ENCODE data around the gene IFT52. TPM values are rescaled to one million over a fixed set of nuclear protein-coding genes. Genes with fewer than 3 reads are reported as not detected.

Gene IFT52
- polyA plus RNA-seq, 3 donors: 17.6 to 28.1 (median 24.1) TPM

DNA sequence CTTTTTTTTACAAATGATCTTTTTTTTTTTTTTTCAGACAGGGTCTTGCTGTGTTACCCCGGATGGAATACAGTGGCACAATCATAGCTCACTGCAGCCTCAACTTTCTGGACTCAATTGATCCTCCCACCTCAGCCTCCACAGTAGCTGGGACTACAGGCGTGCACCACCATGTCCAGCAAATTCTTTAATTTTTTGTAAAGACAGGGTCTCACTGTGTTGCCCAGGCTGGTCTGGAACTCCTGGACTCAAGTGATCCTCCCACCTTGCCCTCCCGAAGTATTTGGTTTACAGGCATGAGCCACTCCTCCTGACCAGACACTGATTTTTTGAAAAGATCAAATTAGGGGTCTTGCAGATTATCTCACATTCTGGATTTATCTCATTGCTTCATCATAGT, 65.2 kb downstream of the IFT52 start:
- TF ChIP-seq, protein P1, sequence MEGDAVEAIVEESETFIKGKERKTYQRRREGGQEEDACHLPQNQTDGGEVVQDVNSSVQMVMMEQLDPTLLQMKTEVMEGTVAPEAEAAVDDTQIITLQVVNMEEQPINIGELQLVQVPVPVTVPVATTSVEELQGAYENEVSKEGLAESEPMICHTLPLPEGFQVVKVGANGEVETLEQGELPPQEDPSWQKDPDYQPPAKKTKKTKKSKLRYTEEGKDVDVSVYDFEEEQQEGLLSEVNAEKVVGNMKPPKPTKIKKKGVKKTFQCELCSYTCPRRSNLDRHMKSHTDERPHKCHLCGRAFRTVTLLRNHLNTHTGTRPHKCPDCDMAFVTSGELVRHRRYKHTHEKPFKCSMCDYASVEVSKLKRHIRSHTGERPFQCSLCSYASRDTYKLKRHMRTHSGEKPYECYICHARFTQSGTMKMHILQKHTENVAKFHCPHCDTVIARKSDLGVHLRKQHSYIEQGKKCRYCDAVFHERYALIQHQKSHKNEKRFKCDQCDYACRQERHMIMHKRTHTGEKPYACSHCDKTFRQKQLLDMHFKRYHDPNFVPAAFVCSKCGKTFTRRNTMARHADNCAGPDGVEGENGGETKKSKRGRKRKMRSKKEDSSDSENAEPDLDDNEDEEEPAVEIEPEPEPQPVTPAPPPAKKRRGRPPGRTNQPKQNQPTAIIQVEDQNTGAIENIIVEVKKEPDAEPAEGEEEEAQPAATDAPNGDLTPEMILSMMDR (IDR thresholded peaks at IDR 0.05): no peak
- Mint-ChIP-seq H3K27ac (peak overlapping the region in 1 of 7 donors; percentile 19), H3K4me3 (no peak overlapping the region), H3K36me3 (no peaks in the 10 kb centered on the region), H3K9me3 (peaks cover 0 to 3% (median 0%) of the 10 kb centered on the region in 7 donors), H3K27me3 (ENCODE audit: low read depth in 3 of 3) (peaks cover 11 to 15% (median 15%) of the 10 kb centered on the region in 3 donors), H3K4me1 (peaks cover 18% of the 10 kb centered on the region)
- H3K27me3 ChIP-seq (ENCODE audit: control insufficient read depth in 2 of 2, insufficient read depth in 2 of 2, low read length in 2 of 2): no peaks in the 10 kb centered on the region
- no peaks in the 10 kb centered on the region for H4K20me1 ChIP-seq (ENCODE audit: insufficient read depth, low read length)
- no peak overlapping the region for H3K4me3 ChIP-seq (replicated peaks in 1 of 3; ENCODE audit: low read depth in 2 of 3, low read length in 3 of 3)
- no peak overlapping the region for H3K27ac ChIP-seq (ENCODE audit: low read depth in 1 of 2, low read length in 2 of 2)
- H2AFZ ChIP-seq (ENCODE audit: insufficient read depth, low read depth, low read length, poor library complexity, severe bottlenecking): no peak overlapping the region
- H3K9ac ChIP-seq (ENCODE audit: insufficient read depth, low read length, poor library complexity, severe bottlenecking): no peak overlapping the region
- intact Hi-C loops (cut with micrococcal nuclease): no loop called here
- 94% methylated on average over 2 of the region's 3 CpGs for WGBS (ENCODE audit: insufficient coverage)
- no peaks in the 10 kb centered on the region for H3K79me2 ChIP-seq (ENCODE audit: insufficient read depth, low read length)
- H3K36me3 ChIP-seq (replicated peaks in 1 of 2; ENCODE audit: control insufficient read depth in 1 of 2, insufficient read depth in 2 of 2, low read length in 2 of 2): no peaks in the 10 kb centered on the region
- H3K4me1 ChIP-seq (ENCODE audit: control insufficient read depth in 1 of 2, insufficient read depth in 2 of 2, low read length in 2 of 2): peaks cover 11 to 13% of the 10 kb centered on the region in 2 donors
- no peak for DNase-seq
- no peaks in the 10 kb centered on the region for H3K9me3 ChIP-seq (replicated peaks in 1 of 2; ENCODE audit: control insufficient read depth in 1 of 2, insufficient read depth in 1 of 2, low read length in 2 of 2)
- no peak overlapping the region for H3K4me2 ChIP-seq (replicated peaks; ENCODE audit: extremely low read depth, low read length, poor library complexity, severe bottlenecking)

GRCh38 chr20:43658069-43658722, 67.5 kb downstream of the IFT52 start:
- 50% methylated on average over 1 of the region's 11 CpGs for WGBS (ENCODE audit: insufficient coverage)
- no peak for DNase-seq
- H4K20me1 ChIP-seq (ENCODE audit: insufficient read depth, low read length): no peaks in the 10 kb centered on the region
- Mint-ChIP-seq H3K27ac (no peak overlapping the region), H3K4me3 (peak overlapping the region; percentile 96 to 98), H3K27me3 (ENCODE audit: low read depth in 3 of 3) (peaks cover 13 to 17% (median 15%) of the 10 kb centered on the region in 3 donors), H3K9me3 (peaks cover 0 to 3% (median 0%) of the 10 kb centered on the region in 7 donors), H3K36me3 (no peaks in the 10 kb centered on the region), H3K4me1 (peaks cover 18% of the 10 kb centered on the region)
- intact Hi-C loops (cut with micrococcal nuclease): no loop called here
- H3K9me3 ChIP-seq (replicated peaks in 1 of 2; ENCODE audit: control insufficient read depth in 1 of 2, insufficient read depth in 1 of 2, low read length in 2 of 2): no peaks in the 10 kb centered on the region
- peak overlapping the region; percentile 87 for H3K4me2 ChIP-seq (replicated peaks; ENCODE audit: extremely low read depth, low read length, poor library complexity, severe bottlenecking)
- H3K36me3 ChIP-seq (replicated peaks in 1 of 2; ENCODE audit: control insufficient read depth in 1 of 2, insufficient read depth in 2 of 2, low read length in 2 of 2): no peaks in the 10 kb centered on the region
- peak overlapping the region; percentile 98 for H2AFZ ChIP-seq (ENCODE audit: insufficient read depth, low read depth, low read length, poor library complexity, severe bottlenecking)
- peak overlapping the region in 2 of 3 experiments; percentile 62 to 81 for H3K4me3 ChIP-seq (replicated peaks in 1 of 3; ENCODE audit: low read depth in 2 of 3, low read length in 3 of 3)
- TF ChIP-seq, protein P1 (IDR thresholded peaks at IDR 0.05): no peak
- peaks cover 11 to 13% of the 10 kb centered on the region in 2 donors for H3K4me1 ChIP-seq (ENCODE audit: control insufficient read depth in 1 of 2, insufficient read depth in 2 of 2, low read length in 2 of 2)
- H3K27me3 ChIP-seq (ENCODE audit: control insufficient read depth in 2 of 2, insufficient read depth in 2 of 2, low read length in 2 of 2): peaks cover 0 to 2% of the 10 kb centered on the region in 2 donors
- no peak overlapping the region for H3K27ac ChIP-seq (ENCODE audit: low read depth in 1 of 2, low read length in 2 of 2)
- peak overlapping the region; percentile 60 for H3K9ac ChIP-seq (ENCODE audit: insufficient read depth, low read length, poor library complexity, severe bottlenecking)
- no peaks in the 10 kb centered on the region for H3K79me2 ChIP-seq (ENCODE audit: insufficient read depth, low read length)

All from CD14-positive monocyte (primary cell).